ENCODE measurements around the gene JAKMIP2.

Gene JAKMIP2

GRCh38 chr5:147661541-147661940 lies 121.0 kb downstream of the JAKMIP2 start:
- no CpG with 5 or more reads among the region's 5 CpGs for WGBS (ENCODE audit: insufficient coverage, insufficient read length)
- Histone ChIP-seq H3K9me3 (ENCODE audit: control insufficient read depth, insufficient read depth, low read length) (no peaks in the 10 kb centered on the region), H3K36me3 (ENCODE audit: control insufficient read depth, insufficient read depth, low read length) (no peaks in the 10 kb centered on the region), H3K4me3 (ENCODE audit: low read length) (no peak overlapping the region), H3K4me1 (ENCODE audit: control insufficient read depth, insufficient read depth, low read length) (no peaks in the 10 kb centered on the region), H3K27ac (ENCODE audit: low read length) (no peak overlapping the region), H3K27me3 (ENCODE audit: control insufficient read depth, insufficient read depth, low read length) (no peaks in the 10 kb centered on the region)
- DNase-seq (ENCODE audit: low read depth, low spot score), result no peak

GRCh38 chr5:147659166-147659929 lies 123.2 kb downstream of the JAKMIP2 start:
- H3K4me1 ChIP-seq (ENCODE audit: control insufficient read depth, insufficient read depth, low read length), result no peaks in the 10 kb centered on the region
- H3K27ac ChIP-seq (ENCODE audit: low read length), result no peak overlapping the region
- no peak overlapping the region for H3K4me3 ChIP-seq (ENCODE audit: low read length)
- no peaks in the 10 kb centered on the region for H3K36me3 ChIP-seq (ENCODE audit: control insufficient read depth, insufficient read depth, low read length)
- no CpG with 5 or more reads among the region's 15 CpGs for WGBS (ENCODE audit: insufficient coverage, insufficient read length)
- DNase-seq (ENCODE audit: low read depth, low spot score), result no peak
- H3K9me3 ChIP-seq (ENCODE audit: control insufficient read depth, insufficient read depth, low read length), result no peaks in the 10 kb centered on the region
- no peaks in the 10 kb centered on the region for H3K27me3 ChIP-seq (ENCODE audit: control insufficient read depth, insufficient read depth, low read length)

- no CpG with 5 or more reads among the region's 8 CpGs for WGBS (ENCODE audit: insufficient coverage, insufficient read length)
- DNase-seq (ENCODE audit: low read depth, low spot score), result no peak
- Histone ChIP-seq H3K9me3 (ENCODE audit: control insufficient read depth, insufficient read depth, low read length) (no peaks in the 10 kb centered on the region), H3K4me1 (ENCODE audit: control insufficient read depth, insufficient read depth, low read length) (no peaks in the 10 kb centered on the region), H3K4me3 (ENCODE audit: low read length) (no peak overlapping the region), H3K27me3 (ENCODE audit: control insufficient read depth, insufficient read depth, low read length) (no peaks in the 10 kb centered on the region), H3K27ac (ENCODE audit: low read length) (no peak overlapping the region), H3K36me3 (ENCODE audit: control insufficient read depth, insufficient read depth, low read length) (no peaks in the 10 kb centered on the region)
Measured at GRCh38 chr5:147658293-147658932, 124.1 kb downstream of the JAKMIP2 start.

GRCh38 chr5:147648597-147648996 lies 133.9 kb downstream of the JAKMIP2 start:
- no peaks in the 10 kb centered on the region; the same call in 1 of the 2 replicates for H3K36me3 ChIP-seq (ENCODE audit: control insufficient read depth, insufficient read depth, low read length)
- H3K27me3 ChIP-seq (ENCODE audit: control insufficient read depth, insufficient read depth, low read length), result no peaks in the 10 kb centered on the region
- DNase-seq (ENCODE audit: low read depth, low spot score), result no peak
- no peaks in the 10 kb centered on the region for H3K4me1 ChIP-seq (ENCODE audit: control insufficient read depth, insufficient read depth, low read length)
- H3K4me3 ChIP-seq (ENCODE audit: low read length), result no peak overlapping the region
- no peak overlapping the region for H3K27ac ChIP-seq (ENCODE audit: low read length)
- no CpG with 5 or more reads among the region's 1 CpG for WGBS (ENCODE audit: insufficient coverage, insufficient read length)
- H3K9me3 ChIP-seq (ENCODE audit: control insufficient read depth, insufficient read depth, low read length), result no peaks in the 10 kb centered on the region

GRCh38 chr5:147645197-147645596 lies 137.3 kb downstream of the JAKMIP2 start:
- no CpG with 5 or more reads among the region's 11 CpGs for WGBS (ENCODE audit: insufficient coverage, insufficient read length)
- no peak for DNase-seq (ENCODE audit: low read depth, low spot score)
- H3K27ac ChIP-seq (ENCODE audit: low read length), result no peak overlapping the region
- H3K4me3 ChIP-seq (ENCODE audit: low read length), result no peak overlapping the region
- peaks cover 3% of the 10 kb centered on the region; the same call in 1 of the 2 replicates for H3K36me3 ChIP-seq (ENCODE audit: control insufficient read depth, insufficient read depth, low read length)
- no peaks in the 10 kb centered on the region for H3K9me3 ChIP-seq (ENCODE audit: control insufficient read depth, insufficient read depth, low read length)
- no peaks in the 10 kb centered on the region for H3K4me1 ChIP-seq (ENCODE audit: control insufficient read depth, insufficient read depth, low read length)
- no peaks in the 10 kb centered on the region for H3K27me3 ChIP-seq (ENCODE audit: control insufficient read depth, insufficient read depth, low read length)

- no CpG with 5 or more reads among the region's 1 CpG for WGBS (ENCODE audit: insufficient coverage, insufficient read length)
- peaks cover 3% of the 10 kb centered on the region; the same call in 1 of the 2 replicates for H3K36me3 ChIP-seq (ENCODE audit: control insufficient read depth, insufficient read depth, low read length)
Measured at GRCh38 chr5:147644460-147644859, 138.1 kb downstream of the JAKMIP2 start.

GRCh38 chr5:147643142-147643541 lies 139.4 kb downstream of the JAKMIP2 start:
- no peak for DNase-seq (ENCODE audit: low read depth, low spot score)
- Histone ChIP-seq H3K9me3 (ENCODE audit: control insufficient read depth, insufficient read depth, low read length) (no peaks in the 10 kb centered on the region), H3K4me1 (ENCODE audit: control insufficient read depth, insufficient read depth, low read length) (no peaks in the 10 kb centered on the region), H3K4me3 (ENCODE audit: low read length) (no peak overlapping the region), H3K27ac (ENCODE audit: low read length) (no peak overlapping the region), H3K27me3 (ENCODE audit: control insufficient read depth, insufficient read depth, low read length) (no peaks in the 10 kb centered on the region), H3K36me3 (ENCODE audit: control insufficient read depth, insufficient read depth, low read length) (peaks cover 3% of the 10 kb centered on the region; the same call in 1 of the 2 replicates)
- WGBS (ENCODE audit: insufficient coverage, insufficient read length), result no CpG with 5 or more reads among the region's 1 CpG

More at GRCh38 chr5:147644460-147644859, 138.1 kb downstream of the JAKMIP2 start:
- DNase-seq (ENCODE audit: low read depth, low spot score), result no peak
- no peaks in the 10 kb centered on the region for H3K9me3 ChIP-seq (ENCODE audit: control insufficient read depth, insufficient read depth, low read length)
- H3K27me3 ChIP-seq (ENCODE audit: control insufficient read depth, insufficient read depth, low read length), result no peaks in the 10 kb centered on the region
- no peak overlapping the region for H3K27ac ChIP-seq (ENCODE audit: low read length)
- no peak overlapping the region for H3K4me3 ChIP-seq (ENCODE audit: low read length)
- H3K4me1 ChIP-seq (ENCODE audit: control insufficient read depth, insufficient read depth, low read length), result no peaks in the 10 kb centered on the region

GRCh38 chr5:147642666-147643065 lies 139.9 kb downstream of the JAKMIP2 start:
- Histone ChIP-seq H3K27me3 (ENCODE audit: control insufficient read depth, insufficient read depth, low read length) (no peaks in the 10 kb centered on the region), H3K36me3 (ENCODE audit: control insufficient read depth, insufficient read depth, low read length) (peaks cover 3% of the 10 kb centered on the region; the same call in 1 of the 2 replicates), H3K4me3 (ENCODE audit: low read length) (no peak overlapping the region), H3K4me1 (ENCODE audit: control insufficient read depth, insufficient read depth, low read length) (no peaks in the 10 kb centered on the region), H3K27ac (ENCODE audit: low read length) (no peak overlapping the region), H3K9me3 (ENCODE audit: control insufficient read depth, insufficient read depth, low read length) (no peaks in the 10 kb centered on the region)
- no peak for DNase-seq (ENCODE audit: low read depth, low spot score)
- no CpG with 5 or more reads among the region's 3 CpGs for WGBS (ENCODE audit: insufficient coverage, insufficient read length)

GRCh38 chr5:147639321-147639720 lies 143.2 kb downstream of the JAKMIP2 start:
- no CpG with 5 or more reads among the region's 5 CpGs for WGBS (ENCODE audit: insufficient coverage, insufficient read length)
- Histone ChIP-seq H3K9me3 (ENCODE audit: control insufficient read depth, insufficient read depth, low read length) (no peaks in the 10 kb centered on the region), H3K4me1 (ENCODE audit: control insufficient read depth, insufficient read depth, low read length) (no peaks in the 10 kb centered on the region), H3K27me3 (ENCODE audit: control insufficient read depth, insufficient read depth, low read length) (no peaks in the 10 kb centered on the region), H3K36me3 (ENCODE audit: control insufficient read depth, insufficient read depth, low read length) (peaks cover 9% of the 10 kb centered on the region), H3K4me3 (ENCODE audit: low read length) (no peak overlapping the region), H3K27ac (ENCODE audit: low read length) (no peak overlapping the region)
- no peak for DNase-seq (ENCODE audit: low read depth, low spot score)

- no peaks in the 10 kb centered on the region for H3K27me3 ChIP-seq (ENCODE audit: control insufficient read depth, insufficient read depth, low read length)
- no peak overlapping the region for H3K4me3 ChIP-seq (ENCODE audit: low read length)
- no peaks in the 10 kb centered on the region for H3K4me1 ChIP-seq (ENCODE audit: control insufficient read depth, insufficient read depth, low read length)
- no CpG with 5 or more reads among the region's 3 CpGs for WGBS (ENCODE audit: insufficient coverage, insufficient read length)
- H3K27ac ChIP-seq (ENCODE audit: low read length), result no peak overlapping the region
- no peak for DNase-seq (ENCODE audit: low read depth, low spot score)
- no peaks in the 10 kb centered on the region for H3K9me3 ChIP-seq (ENCODE audit: control insufficient read depth, insufficient read depth, low read length)
- H3K36me3 ChIP-seq (ENCODE audit: control insufficient read depth, insufficient read depth, low read length), result peaks cover 7% of the 10 kb centered on the region
Measured at GRCh38 chr5:147636729-147636984, 145.9 kb downstream of the JAKMIP2 start.
